SHP77 treated with DMSO at 0.1 percent for 48 hours (cell line): ENCODE data around the gene ANKRA2.
"Not testable (repeated sequence)": the region's sequence is repeated elsewhere in the genome, so short reads cannot be mapped to it uniquely, and the experiment has no call there.

ENCODE experiments used
- DNase-seq: peaks from one replicate; lab custom pipeline; 2025; lab: John Stamatoyannopoulos, UW

The ANKRA2 gene

GRCh38 chr5:73550016-73550415 lies 15.4 kb downstream of the ANKRA2 start:
- DNase-seq = no peak

- no peak for DNase-seq
These were observed 20.0 kb downstream of the ANKRA2 start for GRCh38 chr5:73545403-73545779.

GRCh38 chr5:73544429-73545402 lies 20.7 kb downstream of the ANKRA2 start:
- DNase-seq = peak; percentile 84

- no peak for DNase-seq
These were observed 23.4 kb downstream of the ANKRA2 start for GRCh38 chr5:73542020-73542419.

GRCh38 chr5:73540192-73540591 lies 25.2 kb downstream of the ANKRA2 start:
- DNase-seq = no peak

GRCh38 chr5:73539730-73540129 lies 25.7 kb downstream of the ANKRA2 start:
- DNase-seq = no peak

GRCh38 chr5:73534971-73535370 lies 30.5 kb downstream of the ANKRA2 start:
- no peak for DNase-seq

- DNase-seq = no peak
These were observed 31.3 kb downstream of the ANKRA2 start for GRCh38 chr5:73534011-73534644.

GRCh38 chr5:73532195-73532594 lies 33.2 kb downstream of the ANKRA2 start:
- DNase-seq = no peak

- no peak for DNase-seq
These were observed 34.1 kb downstream of the ANKRA2 start for GRCh38 chr5:73531356-73531755.

- no peak for DNase-seq
These were observed 36.4 kb downstream of the ANKRA2 start for GRCh38 chr5:73529081-73529480.

GRCh38 chr5:73528248-73528647 lies 37.2 kb downstream of the ANKRA2 start:
- DNase-seq = no peak

GRCh38 chr5:73525606-73526203 lies 39.7 kb downstream of the ANKRA2 start:
- DNase-seq = no peak

GRCh38 chr5:73523861-73524260 lies 41.6 kb downstream of the ANKRA2 start:
- no peak for DNase-seq

- DNase-seq = no peak
These were observed 42.5 kb downstream of the ANKRA2 start for GRCh38 chr5:73522989-73523388.

GRCh38 chr5:73519531-73520283 lies 45.7 kb downstream of the ANKRA2 start:
- peak; percentile 54 for DNase-seq

- DNase-seq = no peak
These were observed 50.2 kb downstream of the ANKRA2 start for GRCh38 chr5:73515232-73515631.

GRCh38 chr5:73514418-73514817 lies 51.0 kb downstream of the ANKRA2 start:
- DNase-seq = no peak

GRCh38 chr5:73513996-73514395 lies 51.4 kb downstream of the ANKRA2 start:
- DNase-seq = no peak

- not testable (repeated sequence) for DNase-seq
These were observed 56.9 kb downstream of the ANKRA2 start for GRCh38 chr5:73508521-73508920.

GRCh38 chr5:73507062-73507461 lies 58.4 kb downstream of the ANKRA2 start:
- DNase-seq = no peak

GRCh38 chr5:73506459-73506955 lies 58.9 kb downstream of the ANKRA2 start:
- no peak for DNase-seq
